Endothelial cell of umbilical vein (primary cell): ENCODE measurements around the gene USH2A.

Experiments used
- EZH2 ChIP-seq: IDR thresholded peaks from 2 replicates; pipeline ENCODE4 v1.6.1; 2012; ENCODE audit warnings: borderline replicate concordance, low read depth, mild to moderate bottlenecking, moderate library complexity, low read length, inconsistent platforms; ENCODE audit not compliant: severe bottlenecking
- GATA2 ChIP-seq: IDR thresholded peaks from 2 replicates; pipeline ENCODE4 v1.7.0; 2011; ENCODE audit warnings: low read depth, mild to moderate bottlenecking, moderate library complexity, mixed read lengths, low read length; ENCODE audit not compliant: insufficient read length, insufficient read depth
- POLR2A ChIP-seq: IDR thresholded peaks from 2 replicates; pipeline ENCODE4 v1.6.1; 2012; ENCODE audit warnings: low read depth, mild to moderate bottlenecking, control low read depth, low read length
- POLR2AphosphoS5 ChIP-seq: IDR thresholded peaks from 2 replicates; pipeline ENCODE4 v1.6.1; 2012; ENCODE audit warnings: low read depth, mild to moderate bottlenecking, control low read depth, low read length, moderate library complexity; ENCODE audit not compliant: insufficient read depth
- TF ChIP-seq, protein P1 (sequence below), 2 donors: IDR thresholded peaks; 1 replicate in 1 of 2; 2 replicates in 1 of 2; pipeline ENCODE4 v1.5.1; 2011; ENCODE audit warnings: low read length in 2 of 2, mild to moderate bottlenecking in 2 of 2, moderate library complexity in 2 of 2, control low read depth in 1 of 2, inconsistent platforms in 1 of 2, low read depth in 1 of 2; ENCODE audit not compliant: insufficient read depth in 1 of 2; ENCODE audit errors: extremely low read depth in 1 of 2
- TF ChIP-seq, protein P2 (sequence below): IDR thresholded peaks from 2 replicates; pipeline ENCODE4 v1.6.1; 2011; ENCODE audit not compliant: insufficient read depth, insufficient read length

DNA sequence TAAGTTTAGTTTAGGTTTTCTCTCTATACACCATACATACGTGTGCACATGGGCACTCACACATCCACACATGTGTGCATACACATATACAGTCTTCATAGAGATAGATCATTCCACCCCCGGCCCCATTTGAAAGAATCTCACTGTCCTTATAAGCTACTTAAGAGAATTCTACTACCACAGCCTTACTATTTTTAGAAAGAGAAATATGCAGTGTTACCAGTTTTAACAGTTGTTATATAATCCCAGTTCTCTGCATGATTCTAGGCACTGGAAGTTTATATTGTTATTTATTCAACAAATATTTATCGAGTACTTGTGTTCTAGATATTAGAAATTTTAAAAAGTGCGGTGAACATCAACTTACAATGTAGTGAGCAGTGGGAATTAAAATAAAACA, 814.6 kb downstream of the USH2A start:
- TF ChIP-seq, protein P1, sequence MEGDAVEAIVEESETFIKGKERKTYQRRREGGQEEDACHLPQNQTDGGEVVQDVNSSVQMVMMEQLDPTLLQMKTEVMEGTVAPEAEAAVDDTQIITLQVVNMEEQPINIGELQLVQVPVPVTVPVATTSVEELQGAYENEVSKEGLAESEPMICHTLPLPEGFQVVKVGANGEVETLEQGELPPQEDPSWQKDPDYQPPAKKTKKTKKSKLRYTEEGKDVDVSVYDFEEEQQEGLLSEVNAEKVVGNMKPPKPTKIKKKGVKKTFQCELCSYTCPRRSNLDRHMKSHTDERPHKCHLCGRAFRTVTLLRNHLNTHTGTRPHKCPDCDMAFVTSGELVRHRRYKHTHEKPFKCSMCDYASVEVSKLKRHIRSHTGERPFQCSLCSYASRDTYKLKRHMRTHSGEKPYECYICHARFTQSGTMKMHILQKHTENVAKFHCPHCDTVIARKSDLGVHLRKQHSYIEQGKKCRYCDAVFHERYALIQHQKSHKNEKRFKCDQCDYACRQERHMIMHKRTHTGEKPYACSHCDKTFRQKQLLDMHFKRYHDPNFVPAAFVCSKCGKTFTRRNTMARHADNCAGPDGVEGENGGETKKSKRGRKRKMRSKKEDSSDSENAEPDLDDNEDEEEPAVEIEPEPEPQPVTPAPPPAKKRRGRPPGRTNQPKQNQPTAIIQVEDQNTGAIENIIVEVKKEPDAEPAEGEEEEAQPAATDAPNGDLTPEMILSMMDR (IDR thresholded peaks at IDR 0.05; ENCODE audit: extremely low read depth in 1 of 2, insufficient read depth in 1 of 2, low read depth in 1 of 2, low read length in 2 of 2): no peak
- TF ChIP-seq EZH2: no peak
- TF ChIP-seq POLR2A: no peak
- TF ChIP-seq GATA2: no peak
- no peak for TF ChIP-seq POLR2AphosphoS5
- TF ChIP-seq, protein P2, sequence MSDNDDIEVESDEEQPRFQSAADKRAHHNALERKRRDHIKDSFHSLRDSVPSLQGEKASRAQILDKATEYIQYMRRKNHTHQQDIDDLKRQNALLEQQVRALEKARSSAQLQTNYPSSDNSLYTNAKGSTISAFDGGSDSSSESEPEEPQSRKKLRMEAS: no peak
